HepG2 (cell line): ENCODE data around the gene GALNT18. TPM values are rescaled to one million over a fixed set of nuclear protein-coding genes. Genes with fewer than 3 reads are reported as not detected.

Experiments
- ATAC-seq: fragments of 200-7000 bp; cut with Tn5 transposase; 3 replicates; pipeline ENCODE4 v1.9.1; 2020; ENCODE audit warnings: mild to moderate bottlenecking, moderate library complexity
- BruUV-seq: library from RNA; stranded (reverse); fragments of 400-500 nt; replicated peaks from 2 replicates; lab custom pipeline; 2021; lab: Mats Ljungman, UMichigan
- CTCF ChIA-PET: fragments of 300-600 bp; formaldehyde crosslinking; extraction: SDS; loops from one replicate; lab custom pipeline; 2021; ENCODE audit warnings: low total read pairs, inconsistent platforms, low intra/inter-chr PET ratio; lab: Yijun Ruan, JAX
- POLR2A ChIA-PET: fragments of 350-600 bp; sonication (Branson Sonifier 250); formaldehyde crosslinking; loops from one replicate; lab custom pipeline; 2020; ENCODE audit warnings: antibody characterized with exemption, inconsistent platforms; lab: Yijun Ruan, JAX
- DNase-seq: peaks from one replicate; pipeline ENCODE4 v3.0.0-alpha.2; 2015; ENCODE audit warnings: low spot score
- FAIRE-seq: peaks from 3 replicates; lab custom pipeline; 2011; peaks lifted over from hg19 to GRCh38; lab: Jason Lieb, UNC
- H2AFZ ChIP-seq: one replicate; pipeline ENCODE4 v1.6.1; 2011; ENCODE audit warnings: low read length, inconsistent platforms
- H3K27ac ChIP-seq: fragments of 300-600 bp; 3 replicates; pipeline ENCODE4 v1.8.0; 2011; ENCODE audit warnings: mixed run types, mild to moderate bottlenecking, mixed read lengths, low read length, inconsistent platforms; ENCODE audit not compliant: insufficient read depth; ENCODE audit errors: extremely low read length
- H3K27me3 ChIP-seq, 2 experiments: fragments of 200-600 bp in 1 of 2; 2 replicates in 1 of 2; 3 replicates in 1 of 2; pipeline versions ENCODE4 v1.6.0 to v1.8.0; 2011; ENCODE audit warnings: low read length in 2 of 2, mild to moderate bottlenecking in 2 of 2, moderate library complexity in 2 of 2, inconsistent platforms in 1 of 2; ENCODE audit not compliant: insufficient read depth in 2 of 2, control insufficient read depth in 1 of 2
- H3K36me3 ChIP-seq, 2 experiments: fragments of 200-600 bp in 1 of 2; replicated peaks in 1 of 2; 2 replicates in 1 of 2; 3 replicates in 1 of 2; pipeline versions ENCODE4 v1.5.1 to v1.8.0; 2011; ENCODE audit warnings: low read length in 2 of 2, inconsistent platforms in 1 of 2; ENCODE audit not compliant: insufficient read depth in 2 of 2, control insufficient read depth in 1 of 2
- H3K4me1 ChIP-seq: 2 replicates; pipeline ENCODE4 v1.5.1; 2012; ENCODE audit warnings: low read length, inconsistent platforms; ENCODE audit not compliant: insufficient read depth
- H3K4me2 ChIP-seq: 2 replicates; pipeline ENCODE4 v1.6.0; 2011; ENCODE audit warnings: low read depth, low read length, inconsistent platforms
- H3K4me3 ChIP-seq, 3 experiments: fragments of 200-600 bp in 1 of 3; sonication (generic), shearing (Covaris generic) in 1 of 3; replicated peaks in 1 of 3; 2 replicates each; pipeline ENCODE4 v1.5.1; 2011 to 2016; ENCODE audit warnings: low read length in 3 of 3, inconsistent platforms in 2 of 3, low read depth in 2 of 3, mild to moderate bottlenecking in 2 of 3, control low read depth in 1 of 3, mixed read lengths in 1 of 3; ENCODE audit not compliant: insufficient read depth in 1 of 3
- H3K79me2 ChIP-seq: one replicate; pipeline ENCODE4 v1.6.1; 2011; ENCODE audit warnings: low read length, inconsistent platforms; ENCODE audit not compliant: insufficient read depth
- H3K9ac ChIP-seq: 2 replicates; pipeline ENCODE4 v1.6.0; 2011; ENCODE audit warnings: mild to moderate bottlenecking, low read depth, low read length, inconsistent platforms; ENCODE audit not compliant: insufficient read depth
- H3K9me3 ChIP-seq: 2 replicates; pipeline ENCODE4 v1.5.1; 2012; ENCODE audit warnings: mild to moderate bottlenecking, low read length
- H4K20me1 ChIP-seq: 2 replicates; pipeline ENCODE4 v1.6.0; 2011; ENCODE audit warnings: inconsistent platforms, mild to moderate bottlenecking, low read length, moderate library complexity; ENCODE audit not compliant: insufficient read depth
- SOX6 ChIP-seq, 2 experiments: fragments of 450-650 bp in 1 of 2; sonication (generic) in 1 of 2; formaldehyde crosslinking in 1 of 2; IDR thresholded peaks; 2 replicates each; pipeline versions ENCODE4 v1.4.0 to v1.6.1; 2017 to 2020; ENCODE audit warnings: antibody characterized with exemption in 1 of 2, mild to moderate bottlenecking in 1 of 2, missing genetic modification reagents in 1 of 2
- SRSF9 ChIP-seq: fragments of 200-400 bp; formaldehyde crosslinking; IDR thresholded peaks from 2 replicates; pipeline ENCODE4 v1.6.1; 2018; ENCODE audit warnings: borderline replicate concordance, mild to moderate bottlenecking, low read depth, low read length; ENCODE audit not compliant: insufficient read depth, poor library complexity, severe bottlenecking
- ZEB1 ChIP-seq: IDR thresholded peaks from 2 replicates; pipeline ENCODE4 v1.6.1; 2012; ENCODE audit warnings: mild to moderate bottlenecking, low read depth, inconsistent platforms; ENCODE audit not compliant: insufficient replicate concordance
- ZNF317 ChIP-seq: sonication (generic); formaldehyde crosslinking; IDR thresholded peaks from 2 replicates; pipeline ENCODE4 v1.5.0; 2020; ENCODE audit warnings: mild to moderate bottlenecking, missing genetic modification reagents
- ZNF660 ChIP-seq: sonication (generic); formaldehyde crosslinking; IDR thresholded peaks from 2 replicates; pipeline ENCODE4 v1.5.1; 2020; ENCODE audit warnings: mild to moderate bottlenecking, low read depth, missing genetic modification reagents, borderline replicate concordance
- WGBS: methylation state at CpG from one replicate; pipeline ENCODE4 v1.1.6; 2017; ENCODE audit warnings: low lambda C conversion rate; 5-methylcytosine and 5-hydroxymethylcytosine counted together
- in situ Hi-C: cut with HindIII; loops from 2 replicates; pipeline ENCODE4 v1.10.0; 2017; ENCODE audit warnings: low pct_unique_long_range_greater_than_20kb; ENCODE audit not compliant: extremely low pct_ligation_motif_present
- intact Hi-C: fragments of 100-400 bp; cut with micrococcal nuclease; formaldehyde crosslinking; loops from one replicate; pipeline ENCODE4 v1.10.0; 2022; ENCODE audit not compliant: unreplicated experiment
- polyA plus RNA-seq, 8 experiments: library from polyadenylated mRNA; depleted of rRNA in 3 of 8; stranded (reverse) in 7 of 8; unstranded in 1 of 8; fragments of >200 nt; fragmentation: Illumina TruSeq in 4 of 8; extraction: Trizol in 4 of 8; gene quantifications; 2 replicates each; pipeline versions ENCODE4 v1.2.1 to v1.2.3, GENCODE V29; 2011 to 2016; ENCODE audit warnings: low read depth in 4 of 8, missing spikeins in 1 of 8, mixed read lengths in 1 of 8; ENCODE audit not compliant: insufficient read depth in 1 of 8
- total RNA-seq, 5 experiments: library from RNA; depleted of rRNA; stranded (reverse); fragments of >200 nt; fragmentation: Illumina TruSeq; extraction: Trizol; gene quantifications; 2 replicates each; pipeline ENCODE4 v1.2.3, GENCODE V29; 2016; ENCODE audit warnings: low read depth in 1 of 5
- TF ChIP-seq, protein P1 (sequence below): sonication (generic); formaldehyde crosslinking; IDR thresholded peaks from 2 replicates; pipeline ENCODE4 v1.4.0; 2020; ENCODE audit warnings: missing genetic modification reagents, borderline replicate concordance
- TF ChIP-seq, protein P2 (sequence below): IDR thresholded peaks from 2 replicates; pipeline ENCODE4 v1.6.1; 2016; ENCODE audit warnings: low read depth

Gene GALNT18
- total and polyA plus RNA-seq, 2 of the 13 experiments (the other 11 are each of a cell fraction or from before 2014, with no cell fraction given) = 0.11 TPM; not detected in 1

DNA sequence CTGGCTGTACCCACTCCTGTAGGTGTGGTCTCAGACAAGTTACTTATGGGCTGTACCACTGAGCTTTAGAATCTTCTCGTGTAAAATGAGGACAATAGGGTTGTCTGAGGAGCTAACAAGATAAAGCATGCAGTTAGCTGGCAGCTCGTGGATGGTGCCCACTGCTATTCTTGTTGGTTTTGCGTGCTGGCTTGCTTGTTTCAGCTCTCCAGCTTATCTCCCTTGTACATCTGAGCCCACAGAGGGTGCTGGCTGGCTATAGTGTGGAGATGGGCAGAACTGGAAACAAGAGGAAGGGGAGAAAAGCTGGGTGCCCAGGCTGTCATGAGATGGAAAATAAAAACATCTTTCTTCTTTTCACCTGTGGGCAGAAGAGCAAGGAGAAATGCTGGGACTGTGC is 46.5 kb upstream of the GALNT18 start:
- intact Hi-C loops = no loop called here
- in situ Hi-C loops = no loop called here
- Histone ChIP-seq H3K9ac (no peak overlapping the region), H3K79me2 (no peaks in the 10 kb centered on the region), H3K36me3 (no peaks in the 10 kb centered on the region), H3K9me3 (no peaks in the 10 kb centered on the region), H3K4me2 (no peak overlapping the region), H3K27ac (no peak overlapping the region), H3K27me3 (peaks cover 0 to 41% of the 10 kb centered on the region in 2 experiments; a peak in 4 of 5 replicates), H2AFZ (no peak overlapping the region)
- no TSS peak for BruUV-seq
- DNase-seq = no peak
- CTCF ChIA-PET = no interaction called here
- no peak for ATAC-seq
- FAIRE-seq = no peak
- TF ChIP-seq ZEB1 = no peak
- TF ChIP-seq SRSF9 = no peak
- TF ChIP-seq ZNF660 (CRISPR knock-in tag) = no peak
- no peak for TF ChIP-seq ZNF317 (CRISPR knock-in tag)
- TF ChIP-seq, protein P1, sequence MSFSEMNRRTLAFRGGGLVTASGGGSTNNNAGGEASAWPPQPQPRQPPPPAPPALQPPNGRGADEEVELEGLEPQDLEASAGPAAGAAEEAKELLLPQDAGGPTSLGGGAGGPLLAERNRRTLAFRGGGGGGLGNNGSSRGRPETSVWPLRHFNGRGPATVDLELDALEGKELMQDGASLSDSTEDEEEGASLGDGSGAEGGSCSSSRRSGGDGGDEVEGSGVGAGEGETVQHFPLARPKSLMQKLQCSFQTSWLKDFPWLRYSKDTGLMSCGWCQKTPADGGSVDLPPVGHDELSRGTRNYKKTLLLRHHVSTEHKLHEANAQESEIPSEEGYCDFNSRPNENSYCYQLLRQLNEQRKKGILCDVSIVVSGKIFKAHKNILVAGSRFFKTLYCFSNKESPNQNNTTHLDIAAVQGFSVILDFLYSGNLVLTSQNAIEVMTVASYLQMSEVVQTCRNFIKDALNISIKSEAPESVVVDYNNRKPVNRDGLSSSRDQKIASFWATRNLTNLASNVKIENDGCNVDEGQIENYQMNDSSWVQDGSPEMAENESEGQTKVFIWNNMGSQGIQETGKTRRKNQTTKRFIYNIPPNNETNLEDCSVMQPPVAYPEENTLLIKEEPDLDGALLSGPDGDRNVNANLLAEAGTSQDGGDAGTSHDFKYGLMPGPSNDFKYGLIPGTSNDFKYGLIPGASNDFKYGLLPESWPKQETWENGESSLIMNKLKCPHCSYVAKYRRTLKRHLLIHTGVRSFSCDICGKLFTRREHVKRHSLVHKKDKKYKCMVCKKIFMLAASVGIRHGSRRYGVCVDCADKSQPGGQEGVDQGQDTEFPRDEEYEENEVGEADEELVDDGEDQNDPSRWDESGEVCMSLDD (CRISPR knock-in tag) = no peak
- TF ChIP-seq, protein P2, sequence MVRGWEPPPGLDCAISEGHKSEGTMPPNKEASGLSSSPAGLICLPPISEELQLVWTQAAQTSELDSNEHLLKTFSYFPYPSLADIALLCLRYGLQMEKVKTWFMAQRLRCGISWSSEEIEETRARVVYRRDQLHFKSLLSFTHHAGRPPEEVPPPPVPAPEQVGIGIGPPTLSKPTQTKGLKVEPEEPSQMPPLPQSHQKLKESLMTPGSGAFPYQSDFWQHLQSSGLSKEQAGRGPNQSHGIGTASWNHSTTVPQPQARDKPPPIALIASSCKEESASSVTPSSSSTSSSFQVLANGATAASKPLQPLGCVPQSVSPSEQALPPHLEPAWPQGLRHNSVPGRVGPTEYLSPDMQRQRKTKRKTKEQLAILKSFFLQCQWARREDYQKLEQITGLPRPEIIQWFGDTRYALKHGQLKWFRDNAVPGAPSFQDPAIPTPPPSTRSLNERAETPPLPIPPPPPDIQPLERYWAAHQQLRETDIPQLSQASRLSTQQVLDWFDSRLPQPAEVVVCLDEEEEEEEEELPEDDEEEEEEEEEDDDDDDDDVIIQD (CRISPR knock-in tag) = no peak
- no peak for TF ChIP-seq SOX6 (IDR thresholded peaks at IDR 0.05)
- TF ChIP-seq SOX6 (CRISPR knock-in tag; IDR thresholded peaks at IDR 0.05) = no peak
- TF ChIP-seq, all 625 proteins: peak for 0
- 0% methylated on average over 2 of the region's 3 CpGs for WGBS
- Histone ChIP-seq H3K4me1 (no peaks in the 10 kb centered on the region), H4K20me1 (no peaks in the 10 kb centered on the region), H3K4me3 (no peak overlapping the region)
- POLR2A ChIA-PET = no interaction called here
